Upper lobe of right lung (tissue), 1 donor: ENCODE results near the gene JHY. TPM values are rescaled to one million over a fixed set of nuclear protein-coding genes. Genes with fewer than 3 reads are reported as not detected.

ENCODE experiments used
- ATAC-seq: fragments of 200-7000 bp; cut with Tn5 transposase; one replicate; pipeline ENCODE4 v1.9.1; 2020; ENCODE audit warnings: mild to moderate bottlenecking, moderate library complexity
- DNase-seq: peaks from one replicate; pipeline ENCODE4 v3.0.0-alpha.2; 2020
- H3K27ac ChIP-seq: fragments of 200-600 bp; one replicate; pipeline ENCODE4 v1.8.0; 2022
- H3K27me3 ChIP-seq: fragments of 200-600 bp; one replicate; pipeline ENCODE4 v1.8.0; 2022; ENCODE audit warnings: mild to moderate bottlenecking
- H3K36me3 ChIP-seq: fragments of 200-600 bp; one replicate; pipeline ENCODE4 v1.8.0; 2022
- H3K4me1 ChIP-seq: fragments of 200-600 bp; one replicate; pipeline ENCODE4 v1.8.0; 2022
- H3K4me3 ChIP-seq: fragments of 200-600 bp; one replicate; pipeline ENCODE4 v1.8.0; 2022; ENCODE audit warnings: mild to moderate bottlenecking
- H3K9me3 ChIP-seq: fragments of 200-600 bp; one replicate; pipeline ENCODE4 v1.8.0; 2022
- intact Hi-C: fragments of 100-400 bp; cut with DNase I; formaldehyde crosslinking; loops from one replicate; pipeline ENCODE4 v1.11.0; 2022
- total RNA-seq: library from RNA; stranded (reverse); fragmentation: NEBNext Ultra II Directional; extraction: Animal tissue kit (Norgen Biotek cat#: 25700); gene quantifications from one replicate; pipeline ENCODE4 v1.2.1, GENCODE V29; 2021
- TF ChIP-seq, protein P1 (sequence below): fragments of 200-600 bp; IDR thresholded peaks from one replicate; pipeline ENCODE4 v1.8.0; 2022; ENCODE audit warnings: antibody characterized with exemption
- donor health status: DM: no; HTN: yes; CAD: no; lungs with severe emphysema.

JHY gene
- total RNA-seq, 1 donor from 2014 or later = 8.9 TPM

- H3K36me3 ChIP-seq = no peaks in the 10 kb centered on the region
- ATAC-seq (peak; percentile 79), DNase-seq (no peak)
- H3K9me3 ChIP-seq = no peaks in the 10 kb centered on the region
- TF ChIP-seq, protein P1, sequence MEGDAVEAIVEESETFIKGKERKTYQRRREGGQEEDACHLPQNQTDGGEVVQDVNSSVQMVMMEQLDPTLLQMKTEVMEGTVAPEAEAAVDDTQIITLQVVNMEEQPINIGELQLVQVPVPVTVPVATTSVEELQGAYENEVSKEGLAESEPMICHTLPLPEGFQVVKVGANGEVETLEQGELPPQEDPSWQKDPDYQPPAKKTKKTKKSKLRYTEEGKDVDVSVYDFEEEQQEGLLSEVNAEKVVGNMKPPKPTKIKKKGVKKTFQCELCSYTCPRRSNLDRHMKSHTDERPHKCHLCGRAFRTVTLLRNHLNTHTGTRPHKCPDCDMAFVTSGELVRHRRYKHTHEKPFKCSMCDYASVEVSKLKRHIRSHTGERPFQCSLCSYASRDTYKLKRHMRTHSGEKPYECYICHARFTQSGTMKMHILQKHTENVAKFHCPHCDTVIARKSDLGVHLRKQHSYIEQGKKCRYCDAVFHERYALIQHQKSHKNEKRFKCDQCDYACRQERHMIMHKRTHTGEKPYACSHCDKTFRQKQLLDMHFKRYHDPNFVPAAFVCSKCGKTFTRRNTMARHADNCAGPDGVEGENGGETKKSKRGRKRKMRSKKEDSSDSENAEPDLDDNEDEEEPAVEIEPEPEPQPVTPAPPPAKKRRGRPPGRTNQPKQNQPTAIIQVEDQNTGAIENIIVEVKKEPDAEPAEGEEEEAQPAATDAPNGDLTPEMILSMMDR = no peak
- no peaks in the 10 kb centered on the region for H3K27me3 ChIP-seq
- no peaks in the 10 kb centered on the region for H3K4me1 ChIP-seq
- no peak overlapping the region for H3K4me3 ChIP-seq
- intact Hi-C loops = no loop called here
- no peak overlapping the region for H3K27ac ChIP-seq
These were observed 35.1 kb upstream of the JHY start for GRCh38 chr11:122847466-122847865.

- Histone ChIP-seq H3K27me3 (no peaks in the 10 kb centered on the region), H3K36me3 (no peaks in the 10 kb centered on the region)
- no peak for DNase-seq
These were observed 34.4 kb upstream of the JHY start for GRCh38 chr11:122848186-122848585.

GRCh38 chr11:122850076-122850631 lies 32.4 kb upstream of the JHY start:
- Histone ChIP-seq H3K36me3 (no peaks in the 10 kb centered on the region), H3K27ac (no peak overlapping the region), H3K4me3 (no peak overlapping the region), H3K4me1 (no peaks in the 10 kb centered on the region), H3K27me3 (no peaks in the 10 kb centered on the region), H3K9me3 (no peaks in the 10 kb centered on the region)
- no peak for DNase-seq
- TF ChIP-seq, protein P1 = no peak
- intact Hi-C loops = loop anchor here (10.0 kb wide), 2 partner anchors 55 to 225 kb away; no protein-coding TSS in a partner anchor
- no peak for ATAC-seq

More at GRCh38 chr11:122848186-122848585, 34.4 kb upstream of the JHY start:
- TF ChIP-seq, protein P1 = no peak
- no peaks in the 10 kb centered on the region for H3K4me1 ChIP-seq
- no peak overlapping the region for H3K27ac ChIP-seq
- no peaks in the 10 kb centered on the region for H3K9me3 ChIP-seq
- intact Hi-C loops = no loop called here
- H3K4me3 ChIP-seq = no peak overlapping the region
- ATAC-seq = no peak

DNA sequence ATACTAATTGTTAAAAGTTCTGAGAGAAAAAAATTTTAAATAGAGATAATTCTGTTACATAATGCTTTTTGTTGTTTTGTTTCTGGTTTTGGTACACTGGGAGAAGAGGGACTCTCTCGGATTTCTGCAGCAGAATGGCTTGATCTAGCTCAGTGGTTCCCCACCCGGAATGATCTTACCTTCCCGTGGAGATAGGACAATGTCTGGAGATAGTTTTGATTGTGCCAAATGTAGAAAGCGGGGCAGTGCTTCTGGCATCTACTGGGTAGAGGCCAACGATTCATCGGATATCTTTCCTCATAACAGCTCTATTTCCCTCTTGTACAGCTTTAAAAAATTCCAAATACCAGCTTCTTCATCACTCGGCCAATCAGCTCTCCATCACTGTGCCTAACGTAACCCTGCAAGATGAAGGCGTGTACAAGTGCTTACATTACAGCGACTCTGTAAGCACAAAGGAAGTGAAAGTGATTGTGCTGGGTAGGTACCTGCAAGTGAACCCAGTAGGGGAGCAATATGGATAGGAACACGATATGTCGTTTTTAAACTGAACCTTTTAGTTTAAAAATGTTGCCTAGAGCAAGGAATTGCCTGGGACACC lies 31.1 kb upstream of the JHY start:
- H3K4me3 ChIP-seq = no peak overlapping the region
- H3K4me1 ChIP-seq = no peaks in the 10 kb centered on the region
- no peaks in the 10 kb centered on the region for H3K36me3 ChIP-seq
- DNase-seq (no peak), ATAC-seq (peak; percentile 37)
- no peaks in the 10 kb centered on the region for H3K27me3 ChIP-seq
- H3K27ac ChIP-seq = no peak overlapping the region
- intact Hi-C loops = loop anchor here (10.0 kb wide), 2 partner anchors 57 to 227 kb away; no protein-coding TSS in a partner anchor
- H3K9me3 ChIP-seq = no peaks in the 10 kb centered on the region
- TF ChIP-seq, protein P1 = no peak

- TF ChIP-seq, protein P1 = no peak
- Histone ChIP-seq H3K9me3 (no peaks in the 10 kb centered on the region), H3K36me3 (no peaks in the 10 kb centered on the region), H3K4me3 (no peak overlapping the region), H3K4me1 (no peaks in the 10 kb centered on the region), H3K27me3 (no peaks in the 10 kb centered on the region), H3K27ac (no peak overlapping the region)
- no peak for DNase-seq
- ATAC-seq = no peak
- intact Hi-C loops = loop anchor here (10.0 kb wide), 2 partner anchors 57 to 227 kb away; no protein-coding TSS in a partner anchor
These were observed 30.3 kb upstream of the JHY start for GRCh38 chr11:122852074-122852795.
